ENCODE measurements around the gene TUBA1B.

- no peak for TF ChIP-seq CTCF (IDR thresholded peaks at IDR 0.05)
- TF ChIP-seq POLR2A (IDR thresholded peaks at IDR 0.05): no peak
- no peak for TF ChIP-seq POLR2AphosphoS5 (IDR thresholded peaks at IDR 0.05)
- TF ChIP-seq EP300 (IDR thresholded peaks at IDR 0.05): no peak
Measured at GRCh38 chr12:49138587-49138986, 7.4 kb upstream of the TUBA1B start.

Data from upper lobe of left lung (tissue), 4 donors.